Uterus (tissue), 4 donors: ENCODE results near the gene TTC13. TPM values are rescaled to one million over a fixed set of nuclear protein-coding genes. Genes with fewer than 3 reads are reported as not detected.

Experiments used
- DNase-seq, 2 donors: peaks; one replicate each; pipeline ENCODE4 v3.0.0-alpha.2; 2019 to 2020
- H3K27ac ChIP-seq, 2 donors: fragments of 200-600 bp; sonication (generic); 1 replicate in 1 of 2; 2 replicates in 1 of 2; pipeline ENCODE4 v1.5.1; 2016 to 2018
- H3K27me3 ChIP-seq, 2 donors: fragments of 200-600 bp; sonication (generic); one replicate each; pipeline ENCODE4 v1.5.1; 2018 to 2019; ENCODE audit warnings: control low read depth in 1 of 2
- H3K36me3 ChIP-seq, 2 donors: fragments of 200-600 bp; sonication (generic); one replicate each; pipeline ENCODE4 v1.5.1; 2019; ENCODE audit warnings: control low read depth in 1 of 2
- H3K4me1 ChIP-seq, 2 donors: fragments of 200-600 bp; sonication (generic); one replicate each; pipeline ENCODE4 v1.5.1; 2018 to 2019; ENCODE audit warnings: control low read depth in 1 of 2
- H3K4me3 ChIP-seq, 2 donors: fragments of 200-600 bp; sonication (generic); 1 replicate in 1 of 2; 2 replicates in 1 of 2; pipeline ENCODE4 v1.5.1; 2018 to 2019; ENCODE audit warnings: mild to moderate bottlenecking in 1 of 2
- H3K9me3 ChIP-seq, 2 donors: fragments of 200-600 bp; sonication (generic); one replicate each; pipeline ENCODE4 v1.5.1; 2019; ENCODE audit warnings: control low read depth in 1 of 2
- CTCF ChIP-seq, 4 experiments: fragments of 200-600 bp in 2 of 4; fragments of 450-650 bp in 2 of 4; sonication (generic) in 2 of 4; IDR thresholded peaks; one replicate each; pipeline ENCODE4 v1.5.1; 2016 to 2019; ENCODE audit warnings: antibody characterized with exemption in 4 of 4, mild to moderate bottlenecking in 2 of 4, moderate library complexity in 1 of 4
- POLR2A ChIP-seq, 2 donors: fragments of 450-650 bp; IDR thresholded peaks; one replicate each; pipeline ENCODE4 v1.6.1; 2016; ENCODE audit warnings: antibody characterized with exemption in 2 of 2, mild to moderate bottlenecking in 1 of 2, moderate library complexity in 1 of 2
- intact Hi-C: fragments of 100-400 bp; cut with DNase I; formaldehyde crosslinking; loops from one replicate; pipeline ENCODE4 v1.15.1; 2023; ENCODE audit warnings: low total_unique reads
- total RNA-seq, 4 donors: library from RNA; depleted of rRNA in 3 of 4; stranded (reverse); fragments of >200 nt in 3 of 4; gene quantifications; one replicate each; pipeline versions ENCODE4 v1.1.0 to v1.2.4, GENCODE V29; 2014 to 2023
- donor health status: DM: yes; HTN: yes; CAD: no.

Gene TTC13
- 10 to 100 TPM in 3 of 4 donors, 1 to 10 TPM in 1; 6.9 to 49.1 (median 30.0) TPM for total RNA-seq

GRCh38 chr1:230978491-230979388 is at the start of gene TTC13, which contains the start of gene ARV1:
TTC13 (minus strand) TSS chr1:230978861; CDS start chr1:230978830, 31 bp downstream.
ARV1 (plus strand) TSS chr1:230979094; CDS start chr1:230979106, 12 bp downstream.
- intact Hi-C loops: no loop called here
- H3K36me3 ChIP-seq: no peaks in the 10 kb centered on the region
- peak; percentile 96 to 98 for DNase-seq
- no peaks in the 10 kb centered on the region for H3K27me3 ChIP-seq
- TF ChIP-seq CTCF (IDR thresholded peaks at IDR 0.05) (peak in 3 of 4 experiments; percentile 16 to 45 (median 26)), POLR2A (IDR thresholded peaks at IDR 0.05) (peak; percentile 23 to 53)
- no peaks in the 10 kb centered on the region for H3K9me3 ChIP-seq
- peak within 1 kb of the TSS; percentile 46 to 57 for H3K27ac ChIP-seq
- H3K4me1 ChIP-seq: peaks cover 4 to 8% of the 10 kb centered on the region in 2 donors
- H3K4me3 ChIP-seq: peak within 1 kb of the TSS; percentile 59 to 90

GRCh38 chr1:231027971-231028370 is 49.3 kb upstream of the TTC13 start:
- no peaks in the 10 kb centered on the region for H3K36me3 ChIP-seq
- no peak for TF ChIP-seq POLR2A (IDR thresholded peaks at IDR 0.05)
- no peak for TF ChIP-seq CTCF (IDR thresholded peaks at IDR 0.05)
- intact Hi-C loops: no loop called here
- no peak overlapping the region for H3K27ac ChIP-seq
- no peak for DNase-seq
- no peaks in the 10 kb centered on the region for H3K27me3 ChIP-seq
- no peaks in the 10 kb centered on the region for H3K4me1 ChIP-seq
- no peaks in the 10 kb centered on the region for H3K9me3 ChIP-seq
- no peak overlapping the region for H3K4me3 ChIP-seq

GRCh38 chr1:231027136-231027925 is 48.7 kb upstream of the TTC13 start:
- Histone ChIP-seq H3K36me3 (no peaks in the 10 kb centered on the region), H3K27ac (no peak overlapping the region), H3K4me1 (no peaks in the 10 kb centered on the region), H3K9me3 (no peaks in the 10 kb centered on the region), H3K4me3 (no peak overlapping the region), H3K27me3 (no peaks in the 10 kb centered on the region)
- intact Hi-C loops: no loop called here
- no peak for DNase-seq
- TF ChIP-seq CTCF (IDR thresholded peaks at IDR 0.05) (no peak), POLR2A (IDR thresholded peaks at IDR 0.05) (no peak)

GRCh38 chr1:231026576-231026975 is 47.9 kb upstream of the TTC13 start:
- H3K4me1 ChIP-seq: no peaks in the 10 kb centered on the region
- intact Hi-C loops: no loop called here
- H3K4me3 ChIP-seq: no peak overlapping the region
- no peak overlapping the region for H3K27ac ChIP-seq
- no peaks in the 10 kb centered on the region for H3K27me3 ChIP-seq
- DNase-seq: no peak
- TF ChIP-seq POLR2A (IDR thresholded peaks at IDR 0.05) (no peak), CTCF (IDR thresholded peaks at IDR 0.05) (no peak)
- no peaks in the 10 kb centered on the region for H3K9me3 ChIP-seq
- no peaks in the 10 kb centered on the region for H3K36me3 ChIP-seq
